ENCODE results near the gene TMEM125. TPM values are rescaled to one million over a fixed set of nuclear protein-coding genes. Genes with fewer than 3 reads are reported as not detected.

The TMEM125 gene
- total RNA-seq, 2 experiments from 2014 or later = 0.12 TPM; not detected in 1

- ChIA-PET CTCF (interaction anchor here (0.6 kb wide), 1 partner anchor 77 kb away, joined by 3 read pairs; no protein-coding TSS in a partner anchor), POLR2A (no interaction called here)
- no peak for DNase-seq
- Mint-ChIP-seq H3K36me3 (no peaks in the 10 kb centered on the region), H3K4me1 (ENCODE audit: low read depth) (no peaks in the 10 kb centered on the region), H3K9me3 (no peaks in the 10 kb centered on the region), H3K27me3 (no peaks in the 10 kb centered on the region), H3K27ac (no peak overlapping the region), H3K4me3 (no peak overlapping the region)
- intact Hi-C loops (cut with micrococcal nuclease) = no loop called here
Observed at GRCh38 chr1:43314233-43314632, 44.5 kb downstream of the TMEM125 start.

- H3K36me3 Mint-ChIP-seq = no peaks in the 10 kb centered on the region
- no peak for DNase-seq
- H3K4me1 Mint-ChIP-seq (ENCODE audit: low read depth) = no peaks in the 10 kb centered on the region
- H3K4me3 Mint-ChIP-seq = no peak overlapping the region
- POLR2A ChIA-PET = interaction anchor here (0.6 kb wide), 1 partner anchor 137 kb away, joined by 4 read pairs; no protein-coding TSS in a partner anchor
- CTCF ChIA-PET = no interaction called here
- H3K27ac Mint-ChIP-seq = no peak overlapping the region
- H3K9me3 Mint-ChIP-seq = no peaks in the 10 kb centered on the region
- no peaks in the 10 kb centered on the region for H3K27me3 Mint-ChIP-seq
- intact Hi-C loops (cut with micrococcal nuclease) = no loop called here
Observed at GRCh38 chr1:43315481-43315880, 45.7 kb downstream of the TMEM125 start.

GRCh38 chr1:43315963-43316737 lies 46.4 kb downstream of the TMEM125 start:
- H3K36me3 Mint-ChIP-seq = no peaks in the 10 kb centered on the region
- POLR2A ChIA-PET = interaction anchor here (0.6 kb wide), 1 partner anchor 136 kb away, joined by 4 read pairs; no protein-coding TSS in a partner anchor
- H3K27me3 Mint-ChIP-seq = no peaks in the 10 kb centered on the region
- no peaks in the 10 kb centered on the region for H3K4me1 Mint-ChIP-seq (ENCODE audit: low read depth)
- DNase-seq = no peak
- no peaks in the 10 kb centered on the region for H3K9me3 Mint-ChIP-seq
- CTCF ChIA-PET = no interaction called here
- intact Hi-C loops (cut with micrococcal nuclease) = no loop called here
- H3K27ac Mint-ChIP-seq = no peak overlapping the region
- no peak overlapping the region for H3K4me3 Mint-ChIP-seq

DNA sequence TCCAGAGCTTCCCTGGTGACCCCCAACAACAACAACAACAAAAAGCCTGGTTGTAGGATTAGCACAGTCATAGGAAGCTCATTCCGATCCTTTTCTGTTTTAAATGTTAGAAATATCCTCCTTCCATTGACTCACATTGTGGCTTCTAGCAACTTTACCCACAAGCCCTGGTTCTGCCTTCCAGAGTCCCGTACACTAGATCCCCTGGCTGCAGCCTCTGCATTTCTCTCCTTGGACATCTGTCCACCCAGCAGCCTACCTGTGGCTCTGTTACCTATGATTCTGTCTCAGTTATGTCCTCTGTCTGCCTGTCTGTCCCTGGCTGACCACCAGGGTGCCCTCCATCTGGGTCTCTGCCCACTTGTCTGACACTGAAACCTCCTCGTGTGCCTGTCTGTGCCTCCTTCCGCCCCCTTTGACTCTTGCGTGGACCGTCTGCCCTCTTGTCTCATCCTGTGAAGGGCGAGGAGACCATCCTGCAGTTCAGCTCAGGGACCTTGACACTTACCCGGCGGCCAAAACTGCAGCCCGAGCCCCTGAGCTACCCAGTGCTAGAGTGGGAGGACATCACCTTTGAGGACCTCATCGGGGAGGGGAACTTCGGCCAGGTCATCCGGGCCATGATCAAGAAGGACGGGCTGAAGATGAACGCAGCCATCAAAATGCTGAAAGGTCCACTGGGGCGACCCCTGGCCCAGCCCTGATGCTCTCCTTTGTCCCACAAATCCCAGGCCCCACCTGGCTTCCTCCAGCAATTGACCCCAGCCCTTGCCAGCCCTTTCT lies 47.1 kb downstream of the TMEM125 start:
- Mint-ChIP-seq H3K27me3 (no peaks in the 10 kb centered on the region), H3K9me3 (no peaks in the 10 kb centered on the region), H3K4me3 (no peak overlapping the region), H3K36me3 (no peaks in the 10 kb centered on the region), H3K4me1 (ENCODE audit: low read depth) (no peaks in the 10 kb centered on the region), H3K27ac (no peak overlapping the region)
- no peak for DNase-seq
- ChIA-PET POLR2A (no interaction called here), CTCF (no interaction called here)
- intact Hi-C loops (cut with micrococcal nuclease) = no loop called here

DNA sequence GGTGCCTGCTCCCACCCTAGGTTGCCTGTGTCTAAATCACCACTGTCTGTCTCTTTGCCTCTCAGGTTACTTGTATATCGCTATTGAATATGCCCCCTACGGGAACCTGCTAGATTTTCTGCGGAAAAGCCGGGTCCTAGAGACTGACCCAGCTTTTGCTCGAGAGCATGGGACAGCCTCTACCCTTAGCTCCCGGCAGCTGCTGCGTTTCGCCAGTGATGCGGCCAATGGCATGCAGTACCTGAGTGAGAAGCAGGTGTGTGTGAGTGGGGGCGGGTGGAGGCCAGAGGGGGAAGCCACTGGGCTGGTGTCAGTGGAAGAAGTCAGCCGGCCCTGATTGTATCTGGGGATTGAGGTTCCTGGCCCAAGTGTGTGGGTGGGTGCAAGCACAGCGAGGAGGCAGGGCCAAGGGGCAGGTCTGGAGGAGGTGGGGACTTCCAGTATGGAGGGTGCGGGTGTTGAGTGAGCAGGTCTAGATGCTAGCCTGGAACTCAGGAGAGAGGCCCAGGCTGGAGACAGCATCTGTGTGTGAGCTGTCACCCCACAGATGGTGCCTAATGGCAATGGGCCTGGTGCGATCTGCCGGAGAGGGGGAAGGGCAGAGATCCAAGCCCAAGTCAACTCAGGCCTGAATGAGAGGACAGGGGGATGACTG lies 48.2 kb downstream of the TMEM125 start:
- no peaks in the 10 kb centered on the region for H3K27me3 Mint-ChIP-seq
- H3K36me3 Mint-ChIP-seq = no peaks in the 10 kb centered on the region
- no peaks in the 10 kb centered on the region for H3K4me1 Mint-ChIP-seq (ENCODE audit: low read depth)
- ChIA-PET POLR2A (no interaction called here), CTCF (interaction anchor here (0.6 kb wide), 1 partner anchor 558 kb away, joined by 3 read pairs; no protein-coding TSS in a partner anchor)
- H3K9me3 Mint-ChIP-seq = no peaks in the 10 kb centered on the region
- H3K27ac Mint-ChIP-seq = no peak overlapping the region
- DNase-seq = peak; percentile 15
- no peak overlapping the region for H3K4me3 Mint-ChIP-seq
- intact Hi-C loops (cut with micrococcal nuclease) = no loop called here

- Mint-ChIP-seq H3K36me3 (no peaks in the 10 kb centered on the region), H3K27me3 (no peaks in the 10 kb centered on the region), H3K4me3 (no peak overlapping the region), H3K9me3 (no peaks in the 10 kb centered on the region), H3K4me1 (ENCODE audit: low read depth) (no peaks in the 10 kb centered on the region), H3K27ac (no peak overlapping the region)
- no peak for DNase-seq
- ChIA-PET POLR2A (no interaction called here), CTCF (no interaction called here)
- intact Hi-C loops (cut with micrococcal nuclease) = no loop called here
Observed at GRCh38 chr1:43318831-43319230, 49.0 kb downstream of the TMEM125 start.

DNA sequence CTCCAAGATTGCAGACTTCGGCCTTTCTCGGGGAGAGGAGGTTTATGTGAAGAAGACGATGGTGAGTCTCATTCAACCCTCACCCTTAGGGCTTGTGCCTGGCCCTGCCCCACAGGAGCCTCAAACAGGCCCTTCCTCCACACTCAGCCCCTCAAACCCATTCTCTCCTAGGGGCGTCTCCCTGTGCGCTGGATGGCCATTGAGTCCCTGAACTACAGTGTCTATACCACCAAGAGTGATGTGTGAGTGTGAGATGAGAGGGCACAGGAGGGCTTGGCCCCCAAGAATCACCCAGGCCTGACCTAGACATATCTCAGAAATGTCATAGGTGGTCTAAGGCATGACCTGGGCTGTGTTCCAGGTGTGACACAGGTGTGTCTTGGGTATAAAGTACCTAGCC lies 49.5 kb downstream of the TMEM125 start:
- no peak for DNase-seq
- Mint-ChIP-seq H3K4me1 (ENCODE audit: low read depth) (no peaks in the 10 kb centered on the region), H3K27me3 (no peaks in the 10 kb centered on the region), H3K9me3 (peaks cover 1% of the 10 kb centered on the region), H3K36me3 (no peaks in the 10 kb centered on the region), H3K27ac (no peak overlapping the region), H3K4me3 (no peak overlapping the region)
- intact Hi-C loops (cut with micrococcal nuclease) = no loop called here
- ChIA-PET CTCF (no interaction called here), POLR2A (no interaction called here)

DNA sequence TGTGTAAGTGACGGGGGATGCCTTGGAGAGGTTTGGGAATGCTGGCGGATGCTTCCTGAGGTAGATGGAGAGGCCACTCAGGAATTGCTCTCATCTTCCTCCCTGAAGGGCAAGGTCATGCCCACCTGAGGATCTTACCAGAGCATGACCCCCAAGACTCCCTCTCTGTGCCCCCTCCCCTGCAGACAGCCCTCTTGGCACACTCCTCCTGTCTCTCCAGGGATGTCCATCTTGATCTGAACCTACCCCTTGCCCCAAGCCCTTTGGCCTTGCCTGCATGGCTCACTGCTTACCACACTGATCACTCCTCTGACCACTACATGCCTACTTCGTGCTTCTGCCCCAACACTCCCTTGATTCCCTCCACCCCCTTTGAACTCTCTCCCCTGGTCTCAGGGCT lies 50.0 kb downstream of the TMEM125 start:
- ChIA-PET CTCF (no interaction called here), POLR2A (no interaction called here)
- no peaks in the 10 kb centered on the region for H3K4me1 Mint-ChIP-seq (ENCODE audit: low read depth)

DNA sequence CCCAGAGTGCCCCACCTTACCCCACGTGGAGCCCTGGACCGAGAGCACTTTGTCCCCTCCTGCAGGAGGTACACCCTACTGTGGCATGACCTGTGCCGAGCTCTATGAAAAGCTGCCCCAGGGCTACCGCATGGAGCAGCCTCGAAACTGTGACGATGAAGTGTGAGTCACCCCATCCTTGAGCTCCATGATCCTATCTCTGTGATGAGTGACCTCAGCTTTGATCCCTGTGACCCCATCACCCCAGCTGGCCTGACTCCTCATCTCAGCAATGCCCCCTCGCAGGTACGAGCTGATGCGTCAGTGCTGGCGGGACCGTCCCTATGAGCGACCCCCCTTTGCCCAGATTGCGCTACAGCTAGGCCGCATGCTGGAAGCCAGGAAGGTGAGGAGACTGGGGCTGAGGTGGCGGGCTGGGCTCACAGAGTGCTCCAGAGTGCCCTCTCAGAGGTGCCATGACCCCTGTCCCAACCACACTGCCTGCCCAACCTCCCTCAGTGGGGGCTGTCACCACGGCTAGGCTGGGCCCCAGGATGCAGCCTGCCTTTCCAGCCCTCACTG lies 51.6 kb downstream of the TMEM125 start:
- intact Hi-C loops (cut with micrococcal nuclease) = no loop called here

More for the DNA sequence above, 50.0 kb downstream of the TMEM125 start:
- intact Hi-C loops (cut with micrococcal nuclease) = no loop called here
- Mint-ChIP-seq H3K27me3 (no peaks in the 10 kb centered on the region), H3K9me3 (peaks cover 6% of the 10 kb centered on the region), H3K27ac (no peak overlapping the region), H3K4me3 (no peak overlapping the region), H3K36me3 (peaks cover 3% of the 10 kb centered on the region)
- DNase-seq = no peak

GRCh38 chr1:43322506-43322905 lies 52.7 kb downstream of the TMEM125 start:
- ChIA-PET POLR2A (no interaction called here), CTCF (no interaction called here)
- H3K36me3 Mint-ChIP-seq = peaks cover 4% of the 10 kb centered on the region
- peaks cover 16% of the 10 kb centered on the region for H3K9me3 Mint-ChIP-seq
- no peak overlapping the region for H3K27ac Mint-ChIP-seq
- intact Hi-C loops (cut with micrococcal nuclease) = no loop called here
- no peaks in the 10 kb centered on the region for H3K4me1 Mint-ChIP-seq (ENCODE audit: low read depth)
- no peak overlapping the region for H3K4me3 Mint-ChIP-seq
- DNase-seq = no peak
- H3K27me3 Mint-ChIP-seq = no peaks in the 10 kb centered on the region

More for the DNA sequence above, 51.6 kb downstream of the TMEM125 start:
- Mint-ChIP-seq H3K27me3 (no peaks in the 10 kb centered on the region), H3K36me3 (peaks cover 4% of the 10 kb centered on the region), H3K27ac (no peak overlapping the region), H3K9me3 (peaks cover 15% of the 10 kb centered on the region), H3K4me1 (ENCODE audit: low read depth) (no peaks in the 10 kb centered on the region), H3K4me3 (no peak overlapping the region)
- POLR2A ChIA-PET = no interaction called here
- CTCF ChIA-PET = interaction anchor here (1.0 kb wide), 1 partner anchor 93 kb away, joined by 3 read pairs; no protein-coding TSS in a partner anchor
- DNase-seq = no peak

Measured in activated CD4-positive, alpha-beta memory T cell treated with anti-CD3 and anti-CD28 coated beads for 36 hours (primary cell).